GM06990 (cell line): ENCODE results near the gene OPN5.

Experiments
- DNase-seq: peaks from one replicate; pipeline ENCODE4 v3.0.0-alpha.2; 2011; ENCODE audit not compliant: insufficient read length; ENCODE audit errors: extremely low read depth
- H3K27me3 ChIP-seq: replicated peaks from 2 replicates; pipeline ENCODE4 v1.6.0; 2011; ENCODE audit warnings: low read length; ENCODE audit not compliant: control insufficient read depth, insufficient read depth
- H3K36me3 ChIP-seq: 2 replicates; pipeline ENCODE4 v1.5.1; 2011; ENCODE audit warnings: low read length; ENCODE audit not compliant: control insufficient read depth, insufficient read depth
- H3K4me3 ChIP-seq: replicated peaks from 2 replicates; pipeline ENCODE4 v1.5.1; 2011; ENCODE audit warnings: low read depth, mild to moderate bottlenecking, control low read depth, low read length
- TF ChIP-seq, protein P1 (sequence below): IDR thresholded peaks from 2 replicates; pipeline ENCODE4 v1.5.1; 2011; ENCODE audit warnings: low read length, control low read depth, mild to moderate bottlenecking, inconsistent platforms; ENCODE audit not compliant: insufficient read depth, poor library complexity, severe bottlenecking

Gene OPN5

DNA sequence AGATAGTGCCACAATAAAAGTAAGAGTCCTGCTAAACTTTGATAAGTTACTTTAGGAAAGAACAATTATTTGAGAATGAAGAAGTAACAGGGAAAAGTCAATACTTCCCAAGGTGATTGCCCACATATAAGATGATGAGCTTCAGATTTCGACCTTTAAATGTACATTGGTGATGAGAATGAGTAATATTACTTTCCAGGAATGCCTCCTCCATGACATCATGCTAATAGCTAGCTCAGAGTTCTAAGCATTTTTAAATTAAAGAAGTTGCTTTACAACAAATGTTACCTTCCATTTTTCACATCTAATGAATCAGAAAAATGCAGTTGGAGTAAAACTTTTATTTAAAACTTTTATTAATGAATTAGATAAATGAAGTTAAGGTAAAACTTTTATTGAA is 22.5 kb upstream of the OPN5 start:
- Histone ChIP-seq H3K27me3 (no peaks in the 10 kb centered on the region), H3K36me3 (no peaks in the 10 kb centered on the region), H3K4me3 (no peak overlapping the region)
- no peak for DNase-seq
- TF ChIP-seq, protein P1, sequence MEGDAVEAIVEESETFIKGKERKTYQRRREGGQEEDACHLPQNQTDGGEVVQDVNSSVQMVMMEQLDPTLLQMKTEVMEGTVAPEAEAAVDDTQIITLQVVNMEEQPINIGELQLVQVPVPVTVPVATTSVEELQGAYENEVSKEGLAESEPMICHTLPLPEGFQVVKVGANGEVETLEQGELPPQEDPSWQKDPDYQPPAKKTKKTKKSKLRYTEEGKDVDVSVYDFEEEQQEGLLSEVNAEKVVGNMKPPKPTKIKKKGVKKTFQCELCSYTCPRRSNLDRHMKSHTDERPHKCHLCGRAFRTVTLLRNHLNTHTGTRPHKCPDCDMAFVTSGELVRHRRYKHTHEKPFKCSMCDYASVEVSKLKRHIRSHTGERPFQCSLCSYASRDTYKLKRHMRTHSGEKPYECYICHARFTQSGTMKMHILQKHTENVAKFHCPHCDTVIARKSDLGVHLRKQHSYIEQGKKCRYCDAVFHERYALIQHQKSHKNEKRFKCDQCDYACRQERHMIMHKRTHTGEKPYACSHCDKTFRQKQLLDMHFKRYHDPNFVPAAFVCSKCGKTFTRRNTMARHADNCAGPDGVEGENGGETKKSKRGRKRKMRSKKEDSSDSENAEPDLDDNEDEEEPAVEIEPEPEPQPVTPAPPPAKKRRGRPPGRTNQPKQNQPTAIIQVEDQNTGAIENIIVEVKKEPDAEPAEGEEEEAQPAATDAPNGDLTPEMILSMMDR, result no peak

DNA sequence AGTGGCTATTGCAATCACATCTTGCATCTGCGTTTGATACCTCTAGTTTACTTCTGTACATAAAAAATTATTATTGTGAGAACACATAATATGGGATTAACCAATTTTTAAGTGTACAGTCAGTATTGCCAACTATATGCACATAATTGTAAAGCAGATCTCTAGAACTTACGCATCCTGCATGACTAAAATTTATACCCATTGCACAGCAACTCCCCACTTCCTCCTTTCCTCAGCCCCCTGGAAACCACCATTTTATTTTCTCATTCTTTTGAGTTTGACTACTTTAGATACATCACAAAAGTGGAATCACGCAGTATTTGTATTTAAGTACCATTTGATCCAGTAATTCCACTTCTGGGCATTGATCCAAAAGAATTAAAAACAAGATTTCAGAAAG is 19.3 kb upstream of the OPN5 start:
- Histone ChIP-seq H3K27me3 (no peaks in the 10 kb centered on the region), H3K4me3 (no peak overlapping the region), H3K36me3 (no peaks in the 10 kb centered on the region)
- TF ChIP-seq, protein P1, result no peak
- DNase-seq, result no peak

DNA sequence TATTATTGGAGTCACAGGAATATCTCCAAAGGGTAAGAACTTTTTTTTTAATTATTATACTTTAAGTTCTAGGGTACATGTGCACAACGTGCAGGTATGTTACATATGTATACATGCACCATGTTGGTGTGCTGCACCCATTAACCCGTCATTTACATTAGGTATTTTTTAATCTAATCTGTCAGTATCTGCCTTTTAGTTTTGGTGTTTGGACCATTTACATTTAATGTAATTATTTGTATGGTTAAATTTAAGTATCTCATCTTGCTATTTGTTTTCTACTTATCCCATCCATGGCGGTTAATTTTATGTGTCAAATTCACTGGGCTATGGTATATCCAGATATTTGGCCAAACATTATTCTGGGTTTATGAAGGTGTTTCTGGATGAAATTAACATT is 15.4 kb upstream of the OPN5 start:
- no peaks in the 10 kb centered on the region for H3K27me3 ChIP-seq
- TF ChIP-seq, protein P1, result no peak
- DNase-seq, result no peak
- no peaks in the 10 kb centered on the region for H3K36me3 ChIP-seq
- no peak overlapping the region for H3K4me3 ChIP-seq

DNA sequence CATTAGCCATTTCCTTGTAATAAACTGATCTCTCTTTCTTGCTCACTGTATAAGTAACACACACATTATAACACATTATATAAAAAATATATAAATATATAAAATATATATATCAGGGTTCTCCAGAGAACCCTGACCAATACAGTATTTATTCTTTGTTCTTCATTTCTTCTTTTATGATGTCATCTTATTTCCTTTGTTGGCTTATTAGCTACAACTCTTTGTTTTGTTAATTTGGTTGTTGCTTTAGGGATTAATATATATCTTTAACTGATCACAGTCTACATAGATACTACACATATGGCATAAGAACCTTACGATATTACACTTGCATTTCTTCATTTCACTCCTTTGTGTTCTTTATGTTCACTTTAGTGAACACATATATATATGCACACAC is 14.7 kb upstream of the OPN5 start:
- TF ChIP-seq, protein P1, result no peak
- no peaks in the 10 kb centered on the region for H3K27me3 ChIP-seq
- H3K4me3 ChIP-seq, result no peak overlapping the region
- no peaks in the 10 kb centered on the region for H3K36me3 ChIP-seq
- no peak for DNase-seq

DNA sequence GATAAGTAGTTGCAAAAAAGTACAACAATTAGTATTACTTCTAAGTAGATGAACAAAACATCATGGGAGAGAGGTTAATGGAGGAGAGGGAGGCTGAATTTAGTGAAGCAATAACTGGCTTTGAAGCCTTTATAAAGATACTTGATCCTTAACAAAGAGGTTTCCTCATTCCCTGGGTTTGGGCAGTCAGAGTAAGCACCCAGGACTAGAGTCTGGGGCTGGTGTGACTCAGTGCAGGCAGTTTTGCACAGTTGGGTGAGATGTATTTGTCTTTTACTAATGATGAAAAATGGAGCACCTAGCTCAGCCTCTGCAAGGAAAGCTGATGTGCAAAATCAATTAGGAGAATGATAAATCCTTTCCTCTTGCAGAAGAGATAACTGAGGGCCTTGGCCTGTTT is 11.8 kb upstream of the OPN5 start:
- H3K27me3 ChIP-seq, result no peaks in the 10 kb centered on the region
- TF ChIP-seq, protein P1, result no peak
- no peak overlapping the region for H3K4me3 ChIP-seq
- H3K36me3 ChIP-seq, result no peaks in the 10 kb centered on the region
- no peak for DNase-seq

DNA sequence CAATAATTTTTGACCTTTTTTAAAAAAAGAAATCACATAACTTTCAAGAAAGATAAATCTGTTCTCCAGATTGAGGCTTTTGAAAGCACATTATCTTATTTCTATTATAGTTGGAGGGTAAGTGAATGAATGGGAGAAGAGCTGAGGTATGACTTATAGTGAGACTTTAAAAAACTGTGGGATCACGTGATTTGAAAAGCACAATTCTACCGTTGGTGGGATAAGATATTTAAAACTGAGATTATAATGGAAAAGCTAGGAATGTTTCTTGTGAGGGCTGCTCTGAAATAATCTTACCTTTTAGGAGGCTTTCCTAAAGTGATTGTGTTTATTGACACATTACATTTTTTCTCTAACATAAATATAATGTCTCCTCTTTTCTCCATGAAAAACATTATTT is 9.5 kb upstream of the OPN5 start:
- Histone ChIP-seq H3K36me3 (no peaks in the 10 kb centered on the region), H3K27me3 (no peaks in the 10 kb centered on the region), H3K4me3 (no peak overlapping the region)
- DNase-seq, result no peak
- TF ChIP-seq, protein P1, result no peak
